Endothelial cell of umbilical vein (primary cell): ENCODE data around the gene LHX6. TPM values are rescaled to one million over a fixed set of nuclear protein-coding genes. Genes with fewer than 3 reads are reported as not detected.

ENCODE experiments used
- BruUV-seq: library from RNA; stranded (reverse); fragments of 400-500 nt; replicated peaks from 2 replicates; lab custom pipeline; 2021; lab: Mats Ljungman, UMichigan
- CTCF ChIA-PET: fragments of 300-600, 350-600 bp; sonication (Branson Sonifier 250); formaldehyde crosslinking; loops from one replicate; lab custom pipeline; 2021; ENCODE audit warnings: antibody characterized with exemption, inconsistent platforms; lab: Charles Lee
- POLR2A ChIA-PET: fragments of 300-600, 350-600 bp; sonication (Branson Sonifier 250); formaldehyde crosslinking; loops from one replicate; lab custom pipeline; 2021; ENCODE audit warnings: antibody characterized with exemption, inconsistent platforms; lab: Charles Lee
- DNase-seq: peaks from one replicate; pipeline ENCODE4 v3.0.0-alpha.2; 2011; ENCODE audit warnings: low read depth, low spot score
- FAIRE-seq: peaks from 2 replicates; lab custom pipeline; 2011; peaks lifted over from hg19 to GRCh38; lab: Jason Lieb, UNC
- H2AFZ ChIP-seq: 2 replicates; pipeline ENCODE4 v1.6.0; 2012; ENCODE audit warnings: low read depth, low read length, control low read depth, inconsistent platforms
- H3K27ac ChIP-seq: 2 replicates; pipeline ENCODE4 v1.5.1; 2011; ENCODE audit warnings: low read depth, mild to moderate bottlenecking, control low read depth, low read length, moderate library complexity; ENCODE audit not compliant: insufficient read depth
- H3K27me3 ChIP-seq, 2 experiments: 2 replicates each; pipeline versions ENCODE4 v1.6.0 to v1.6.1; 2011; ENCODE audit warnings: low read length in 2 of 2, mixed read lengths in 1 of 2; ENCODE audit not compliant: control insufficient read depth in 2 of 2, insufficient read depth in 2 of 2
- H3K36me3 ChIP-seq, 2 experiments: 2 replicates in 1 of 2; 3 replicates in 1 of 2; pipeline ENCODE4 v1.5.1; 2011; ENCODE audit warnings: low read length in 2 of 2, mild to moderate bottlenecking in 1 of 2, moderate library complexity in 1 of 2; ENCODE audit not compliant: control insufficient read depth in 2 of 2, insufficient read depth in 2 of 2; ENCODE audit errors: extremely low read depth in 1 of 2
- H3K4me1 ChIP-seq: 3 replicates; pipeline ENCODE4 v1.5.1; 2011; ENCODE audit warnings: mild to moderate bottlenecking, low read length; ENCODE audit not compliant: control insufficient read depth, insufficient read depth; ENCODE audit errors: extremely low read depth
- H3K4me2 ChIP-seq: 2 replicates; pipeline ENCODE4 v1.6.1; 2011; ENCODE audit warnings: low read length, control low read depth, mixed read lengths; ENCODE audit not compliant: insufficient read depth
- H3K4me3 ChIP-seq, 3 experiments: fragments of 200-600 bp in 1 of 3; sonication (generic), shearing (Covaris generic) in 1 of 3; replicated peaks in 1 of 3; 2 replicates each; pipeline ENCODE4 v1.5.1; 2011 to 2016; ENCODE audit warnings: control low read depth in 3 of 3, low read length in 3 of 3, mild to moderate bottlenecking in 2 of 3, inconsistent platforms in 1 of 3, low read depth in 1 of 3, moderate library complexity in 1 of 3; ENCODE audit not compliant: insufficient read depth in 1 of 3
- H3K79me2 ChIP-seq: 2 replicates; pipeline ENCODE4 v1.6.0; 2012; ENCODE audit warnings: low read length, inconsistent platforms; ENCODE audit not compliant: control insufficient read depth, insufficient read depth
- H3K9ac ChIP-seq: replicated peaks from 2 replicates; pipeline ENCODE3; 2011; ENCODE audit warnings: low read length, control low read depth; ENCODE audit not compliant: insufficient read depth; ENCODE audit errors: extremely low read depth
- H3K9me1 ChIP-seq: replicated peaks from 3 replicates; pipeline ENCODE4 v1.6.0; 2011; ENCODE audit warnings: mild to moderate bottlenecking, low read length; ENCODE audit not compliant: control insufficient read depth, insufficient read depth; ENCODE audit errors: extremely low read depth
- H3K9me3 ChIP-seq: replicated peaks from 2 replicates; pipeline ENCODE4 v1.5.1; 2012; ENCODE audit warnings: low read length, inconsistent platforms; ENCODE audit not compliant: control insufficient read depth, insufficient read depth
- H4K20me1 ChIP-seq: replicated peaks from 2 replicates; pipeline ENCODE3; 2011; ENCODE audit warnings: mild to moderate bottlenecking, low read length; ENCODE audit not compliant: control insufficient read depth, insufficient read depth; ENCODE audit errors: extremely low read depth
- EZH2 ChIP-seq: IDR thresholded peaks from 2 replicates; pipeline ENCODE4 v1.6.1; 2012; ENCODE audit warnings: borderline replicate concordance, low read depth, mild to moderate bottlenecking, moderate library complexity, low read length, inconsistent platforms; ENCODE audit not compliant: severe bottlenecking
- FOS ChIP-seq: IDR thresholded peaks from 2 replicates; pipeline ENCODE4 v1.6.1; 2011; ENCODE audit warnings: mild to moderate bottlenecking, low read length, moderate library complexity, borderline replicate concordance; ENCODE audit not compliant: insufficient read depth
- GATA2 ChIP-seq: IDR thresholded peaks from 2 replicates; pipeline ENCODE4 v1.7.0; 2011; ENCODE audit warnings: low read depth, mild to moderate bottlenecking, moderate library complexity, mixed read lengths, low read length; ENCODE audit not compliant: insufficient read length, insufficient read depth
- JUN ChIP-seq: IDR thresholded peaks from 2 replicates; pipeline ENCODE4 v1.6.1; 2011; ENCODE audit warnings: borderline replicate concordance, low read depth; ENCODE audit not compliant: insufficient read length, insufficient read depth
- MAX ChIP-seq: IDR thresholded peaks from 2 replicates; pipeline ENCODE4 v1.6.1; 2011; ENCODE audit not compliant: insufficient read depth, insufficient read length
- MYC ChIP-seq: IDR thresholded peaks from one replicate; pipeline ENCODE4 v1.6.1; 2011; ENCODE audit warnings: mild to moderate bottlenecking, low read depth, low read length
- POLR2A ChIP-seq: IDR thresholded peaks from 2 replicates; pipeline ENCODE4 v1.6.1; 2012; ENCODE audit warnings: low read depth, mild to moderate bottlenecking, control low read depth, low read length
- POLR2AphosphoS5 ChIP-seq: IDR thresholded peaks from 2 replicates; pipeline ENCODE4 v1.6.1; 2012; ENCODE audit warnings: low read depth, mild to moderate bottlenecking, control low read depth, low read length, moderate library complexity; ENCODE audit not compliant: insufficient read depth
- dilution Hi-C: fragments of 300-500 bp; cut with MboI; formaldehyde crosslinking; loops from one replicate; pipeline ENCODE4 v1.15.0; 2019; ENCODE audit warnings: low sequenced_read_pairs; ENCODE audit not compliant: extremely low pct_ligation_motif_present
- intact Hi-C: fragments of 100-400 bp; cut with micrococcal nuclease; formaldehyde crosslinking; loops from one replicate; pipeline ENCODE4 v1.10.0; 2022
- polyA plus RNA-seq, 4 experiments: library from polyadenylated mRNA; depleted of rRNA in 3 of 4; stranded (reverse) in 3 of 4; unstranded in 1 of 4; fragments of >200 nt; gene quantifications; 2 replicates each; pipeline versions ENCODE4 v1.2.1 to v1.2.3, GENCODE V29; 2011 to 2012; ENCODE audit warnings: missing spikeins in 1 of 4
- total RNA-seq: library from RNA; stranded (reverse); gene quantifications from 2 replicates; pipeline ENCODE4 v1.2.3, GENCODE V29; 2021
- TF ChIP-seq, protein P1 (sequence below), 2 donors: IDR thresholded peaks; 1 replicate in 1 of 2; 2 replicates in 1 of 2; pipeline ENCODE4 v1.5.1; 2011; ENCODE audit warnings: low read length in 2 of 2, mild to moderate bottlenecking in 2 of 2, moderate library complexity in 2 of 2, control low read depth in 1 of 2, inconsistent platforms in 1 of 2, low read depth in 1 of 2; ENCODE audit not compliant: insufficient read depth in 1 of 2; ENCODE audit errors: extremely low read depth in 1 of 2

Gene LHX6
- total and polyA plus RNA-seq, 2 donors (not counting 3 experiments of a cell fraction or from before 2014, with no cell fraction given) = 2.4 to 18.4 TPM

DNA sequence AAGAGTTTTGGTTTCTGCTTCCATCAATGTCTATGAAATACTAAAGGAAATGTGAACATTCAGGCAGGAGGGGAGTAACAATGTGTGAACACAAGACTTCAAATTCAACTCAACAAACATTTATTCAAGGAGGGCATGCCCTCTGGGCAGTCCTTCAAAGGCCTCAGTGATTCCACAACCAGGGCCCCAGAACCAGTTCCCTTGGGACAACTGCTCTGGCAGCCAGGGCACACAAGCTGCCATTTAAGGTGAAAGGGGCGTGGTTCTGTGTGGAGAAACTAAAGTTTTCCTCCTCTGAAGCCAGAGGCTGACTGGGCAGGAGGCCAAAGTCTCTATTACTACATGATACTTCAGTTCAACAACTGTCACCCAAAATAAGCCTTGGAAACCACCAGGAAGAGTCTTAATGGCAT is 32.7 kb upstream of the LHX6 start:
- ChIA-PET POLR2A (no interaction called here), CTCF (interaction anchor here (1.1 kb wide), 1 partner anchor 46 kb away, joined by 4 read pairs; no protein-coding TSS in a partner anchor)
- H3K4me3 ChIP-seq = no peak overlapping the region
- FAIRE-seq (no peak), DNase-seq (peak; percentile 31)
- TF ChIP-seq GATA2 (no peak), POLR2AphosphoS5 (no peak), MAX (no peak), POLR2A (no peak), EZH2 (no peak), FOS (no peak), MYC (no peak), JUN (no peak)
- TF ChIP-seq, protein P1, sequence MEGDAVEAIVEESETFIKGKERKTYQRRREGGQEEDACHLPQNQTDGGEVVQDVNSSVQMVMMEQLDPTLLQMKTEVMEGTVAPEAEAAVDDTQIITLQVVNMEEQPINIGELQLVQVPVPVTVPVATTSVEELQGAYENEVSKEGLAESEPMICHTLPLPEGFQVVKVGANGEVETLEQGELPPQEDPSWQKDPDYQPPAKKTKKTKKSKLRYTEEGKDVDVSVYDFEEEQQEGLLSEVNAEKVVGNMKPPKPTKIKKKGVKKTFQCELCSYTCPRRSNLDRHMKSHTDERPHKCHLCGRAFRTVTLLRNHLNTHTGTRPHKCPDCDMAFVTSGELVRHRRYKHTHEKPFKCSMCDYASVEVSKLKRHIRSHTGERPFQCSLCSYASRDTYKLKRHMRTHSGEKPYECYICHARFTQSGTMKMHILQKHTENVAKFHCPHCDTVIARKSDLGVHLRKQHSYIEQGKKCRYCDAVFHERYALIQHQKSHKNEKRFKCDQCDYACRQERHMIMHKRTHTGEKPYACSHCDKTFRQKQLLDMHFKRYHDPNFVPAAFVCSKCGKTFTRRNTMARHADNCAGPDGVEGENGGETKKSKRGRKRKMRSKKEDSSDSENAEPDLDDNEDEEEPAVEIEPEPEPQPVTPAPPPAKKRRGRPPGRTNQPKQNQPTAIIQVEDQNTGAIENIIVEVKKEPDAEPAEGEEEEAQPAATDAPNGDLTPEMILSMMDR (IDR thresholded peaks at IDR 0.05; ENCODE audit: extremely low read depth in 1 of 2, insufficient read depth in 1 of 2, low read depth in 1 of 2, low read length in 2 of 2) = no peak
- BruUV-seq = no TSS peak
- intact Hi-C loops (loop anchor here (5.0 kb wide), 1 partner anchor 556 kb away; no protein-coding TSS in a partner anchor), dilution Hi-C loops (no loop called here)
- no peaks in the 10 kb centered on the region for H3K27me3 ChIP-seq
- H2AFZ ChIP-seq = no peak overlapping the region
- no peaks in the 10 kb centered on the region for H3K9me3 ChIP-seq
- H4K20me1 ChIP-seq = no peaks in the 10 kb centered on the region
- peaks cover 5 to 12% of the 10 kb centered on the region in 2 experiments for H3K36me3 ChIP-seq
- no peak overlapping the region for H3K27ac ChIP-seq
- no peak overlapping the region for H3K4me2 ChIP-seq
- no peak overlapping the region for H3K9ac ChIP-seq
- peaks cover 26% of the 10 kb centered on the region for H3K4me1 ChIP-seq
- H3K9me1 ChIP-seq = no peaks in the 10 kb centered on the region
- H3K79me2 ChIP-seq = peaks cover 46% of the 10 kb centered on the region
